Measurements from ENCODE around the gene LIN52.
A peak's percentile ranks its signal among the peaks of the same experiment; 100 is the strongest.
"Not testable (repeated sequence)": the region's sequence is repeated elsewhere in the genome, so short reads cannot be mapped to it uniquely, and the experiment has no call there.

The LIN52 gene

DNA sequence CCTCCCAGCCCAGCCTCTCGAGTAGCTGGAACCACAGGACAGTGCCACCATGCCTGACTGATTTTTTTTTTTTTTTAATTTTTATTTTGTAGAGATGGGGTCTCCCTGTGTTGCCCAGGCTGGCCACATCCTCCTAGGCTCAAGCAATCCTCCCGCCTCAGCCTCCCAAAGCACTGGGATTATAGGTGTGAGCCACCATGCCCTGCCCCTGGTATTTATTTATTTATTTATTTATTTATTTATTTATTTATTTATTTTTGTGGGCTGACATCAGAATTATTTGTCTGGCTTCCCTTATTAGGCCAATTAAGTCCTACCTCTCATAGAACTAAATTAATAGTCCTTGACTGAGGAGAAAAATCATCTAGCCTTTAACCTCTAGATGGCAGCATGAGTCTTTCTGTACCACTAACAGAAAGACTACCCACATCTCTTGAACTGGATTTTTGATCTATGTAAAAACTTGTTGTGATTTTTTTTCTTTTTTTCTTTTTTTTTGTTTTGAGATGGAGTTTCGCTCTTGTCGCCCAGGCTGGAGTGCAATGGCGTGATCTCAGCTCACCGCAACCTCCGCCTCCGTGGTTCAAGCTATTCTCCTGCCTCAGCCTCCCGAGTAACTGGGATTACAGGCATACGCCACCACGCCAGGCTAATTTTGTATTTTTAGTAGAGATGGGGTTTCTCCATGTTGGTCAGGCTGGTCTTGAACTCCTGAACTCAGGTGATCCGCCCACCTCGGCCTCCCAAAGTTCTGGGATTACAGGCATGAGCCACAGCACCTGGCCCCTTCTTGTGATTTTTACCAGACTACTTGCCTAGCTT, 26.9 kb downstream of the LIN52 start:
- DNase-seq, result peak; percentile 47

DNA sequence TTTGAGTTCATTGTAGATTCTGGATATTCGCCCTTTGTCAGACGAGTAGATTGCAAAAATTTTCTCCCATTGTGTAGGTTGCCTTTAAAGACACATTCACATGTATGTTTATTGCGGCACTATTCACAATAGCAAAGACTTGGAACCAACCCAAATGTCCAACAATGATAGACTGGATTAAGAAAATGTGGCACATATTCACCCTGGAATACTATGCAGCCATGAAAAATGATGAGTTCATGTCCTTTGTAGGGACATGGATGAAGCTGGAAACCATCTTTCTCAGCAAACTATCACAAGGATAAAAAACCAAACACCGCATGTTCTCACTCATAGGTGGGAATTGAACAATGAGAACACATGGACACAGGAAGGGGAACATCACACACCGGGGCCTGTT, 40.7 kb downstream of the LIN52 start:
- DNase-seq, result not testable (repeated sequence)

DNA sequence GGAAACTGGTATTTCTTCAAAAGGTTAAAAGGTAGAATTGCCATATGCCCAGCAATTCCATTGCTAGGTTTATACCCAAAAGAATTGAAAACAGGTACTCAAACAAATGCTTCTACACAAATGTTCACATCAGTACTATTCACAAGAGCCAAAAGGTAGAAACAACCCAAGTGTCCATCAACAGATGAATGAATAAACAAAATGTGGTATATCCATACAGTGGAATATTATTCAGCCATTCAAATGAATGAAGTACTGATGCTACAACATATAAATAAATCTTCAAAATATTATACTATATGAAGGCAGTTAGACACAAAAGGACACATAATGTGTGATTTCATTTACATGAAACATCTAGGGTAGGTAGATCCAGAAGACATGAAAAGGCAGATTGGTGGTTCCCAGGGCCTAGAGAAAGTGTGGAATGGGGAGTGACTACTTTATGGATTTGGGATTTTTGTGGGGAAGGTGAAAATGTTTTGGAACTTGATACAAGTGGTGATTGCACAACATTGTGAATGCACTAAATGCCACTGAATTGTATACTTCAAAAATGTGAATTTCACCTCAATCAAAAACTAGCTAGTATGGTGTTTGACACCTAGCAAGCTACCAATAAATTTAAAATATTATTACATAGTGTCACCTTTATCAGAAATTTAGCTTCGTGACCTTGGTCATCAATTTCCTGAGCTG, 41.7 kb downstream of the LIN52 start:
- no peak for DNase-seq

DNA sequence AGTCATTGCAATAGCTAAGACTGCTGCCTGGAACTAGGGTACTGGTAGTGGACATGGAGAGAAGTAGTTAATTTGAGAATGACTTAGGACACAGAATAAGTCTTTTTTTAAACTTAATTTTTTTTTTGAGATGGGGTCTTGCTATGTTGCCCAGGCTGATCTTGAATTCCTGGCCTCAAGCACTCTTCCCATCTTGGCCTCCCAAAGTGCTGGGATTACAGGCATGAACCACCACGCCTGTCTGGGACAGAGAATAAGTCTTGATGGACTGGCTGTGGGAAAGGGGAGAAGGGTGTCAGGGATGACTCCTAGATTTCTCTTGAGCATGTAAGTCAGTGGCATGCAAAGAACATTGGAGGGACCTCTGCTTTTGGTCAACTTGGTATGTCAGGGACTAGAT, 42.9 kb downstream of the LIN52 start:
- DNase-seq, result no peak

DNA sequence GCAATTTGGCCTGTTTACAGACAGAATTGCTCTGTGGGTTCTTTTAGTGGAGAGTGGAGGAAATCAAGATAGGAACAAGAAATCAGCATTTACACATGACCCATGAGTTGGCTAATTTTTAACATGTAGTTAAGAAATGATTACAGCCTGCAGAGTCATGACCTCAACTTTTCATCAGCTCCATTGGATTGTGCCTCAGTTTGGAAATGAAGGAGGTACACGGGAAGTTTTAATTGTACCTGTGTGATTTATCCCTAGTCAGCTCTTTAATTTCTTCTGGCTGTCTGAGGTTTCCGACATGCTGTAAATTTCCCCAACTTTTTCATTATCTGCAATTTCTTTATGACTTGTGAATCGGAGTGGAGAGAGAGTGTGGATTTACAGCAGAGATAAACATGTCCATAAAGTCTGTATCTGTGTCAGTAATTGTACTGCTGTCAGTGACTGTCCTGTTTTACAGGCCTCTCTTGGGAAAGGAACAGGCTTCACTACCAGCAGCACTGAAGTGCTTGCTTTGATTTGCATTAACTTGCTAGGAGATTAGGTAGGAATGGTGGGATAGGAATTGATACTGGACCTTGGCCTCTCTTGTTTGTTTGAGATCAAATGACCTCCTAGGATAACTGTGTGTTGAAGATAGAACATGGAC, 49.2 kb downstream of the LIN52 start:
- no peak for DNase-seq

DNA sequence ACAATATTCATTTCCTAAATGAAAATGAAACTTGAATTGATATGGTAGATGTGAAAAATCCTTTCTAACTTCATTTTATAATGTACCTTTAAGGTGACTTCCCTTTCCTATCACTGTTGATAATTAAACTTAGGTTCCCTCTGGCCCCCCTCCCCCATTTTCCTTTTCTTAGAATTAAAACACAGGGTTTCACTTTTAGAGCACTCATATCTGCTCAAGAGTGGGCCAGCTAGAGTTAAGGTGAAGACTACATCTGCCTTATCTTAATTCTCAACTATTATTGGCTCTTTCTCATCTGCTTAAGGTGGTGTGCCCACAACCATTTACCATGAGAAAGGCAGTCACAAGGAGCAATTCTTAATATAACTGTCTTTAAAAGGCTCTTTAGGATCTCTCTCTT, 49.7 kb downstream of the LIN52 start:
- DNase-seq, result no peak

DNA sequence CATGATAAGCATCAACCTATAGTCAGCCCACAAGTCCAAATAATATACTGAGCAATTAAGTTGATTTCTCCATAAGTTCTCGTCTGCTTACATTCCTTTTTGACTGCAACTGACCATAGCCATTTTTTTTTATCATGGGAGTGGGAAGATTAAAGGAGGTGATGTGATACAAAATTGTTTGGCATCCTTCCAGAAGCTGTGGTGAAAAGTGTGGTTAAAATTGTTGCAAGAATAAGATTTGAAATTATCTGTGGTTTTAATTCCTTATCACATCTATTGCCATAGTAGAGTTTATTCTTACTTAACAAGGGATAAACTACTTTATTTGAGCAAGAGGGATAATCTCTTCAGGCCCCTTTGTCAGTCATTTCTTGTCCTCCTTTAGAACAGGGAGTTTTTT, 50.7 kb downstream of the LIN52 start:
- no peak for DNase-seq

DNA sequence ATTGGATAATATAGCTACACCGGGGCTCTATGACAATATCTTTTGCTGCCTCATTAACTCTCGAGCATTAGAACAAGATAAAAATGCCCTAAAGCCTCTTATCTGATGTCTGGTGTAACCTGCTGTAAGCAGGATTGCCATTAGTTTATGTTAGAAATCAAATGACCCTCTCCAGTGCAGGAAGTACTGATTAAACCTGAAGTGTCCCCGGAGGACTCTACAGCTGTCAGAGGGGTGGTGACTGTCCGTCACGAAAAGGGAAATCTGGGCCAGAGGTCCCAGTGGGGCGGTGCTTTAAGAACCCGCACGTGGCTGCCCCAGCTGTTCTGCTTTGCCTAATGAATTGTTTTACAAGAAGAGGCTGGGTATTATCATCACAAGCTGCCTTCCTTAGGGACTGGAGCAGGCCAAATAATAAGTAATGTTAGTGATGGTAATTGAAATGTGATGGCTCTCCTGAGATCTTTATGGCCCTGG, 55.7 kb downstream of the LIN52 start:
- no peak for DNase-seq

DNA sequence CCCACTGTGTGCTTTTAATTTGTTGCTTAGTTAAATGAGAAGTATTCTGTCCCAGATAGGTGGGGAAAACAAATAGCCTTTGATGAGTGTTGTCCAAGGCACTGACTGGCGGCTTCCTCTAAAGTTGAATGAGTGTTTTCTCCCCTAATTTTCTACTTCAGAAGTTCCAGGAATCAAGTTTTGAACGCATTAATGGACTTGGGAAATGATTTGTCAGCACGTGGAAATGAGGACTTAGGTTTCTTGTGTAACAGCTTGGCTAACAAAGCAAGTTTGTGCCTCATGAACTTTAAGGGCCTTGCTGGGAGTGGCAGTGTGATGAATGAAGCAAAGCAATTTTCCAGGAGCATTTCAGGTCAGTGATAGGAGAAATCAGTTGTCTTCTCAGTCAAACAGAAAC, 56.9 kb downstream of the LIN52 start:
- no peak for DNase-seq

DNA sequence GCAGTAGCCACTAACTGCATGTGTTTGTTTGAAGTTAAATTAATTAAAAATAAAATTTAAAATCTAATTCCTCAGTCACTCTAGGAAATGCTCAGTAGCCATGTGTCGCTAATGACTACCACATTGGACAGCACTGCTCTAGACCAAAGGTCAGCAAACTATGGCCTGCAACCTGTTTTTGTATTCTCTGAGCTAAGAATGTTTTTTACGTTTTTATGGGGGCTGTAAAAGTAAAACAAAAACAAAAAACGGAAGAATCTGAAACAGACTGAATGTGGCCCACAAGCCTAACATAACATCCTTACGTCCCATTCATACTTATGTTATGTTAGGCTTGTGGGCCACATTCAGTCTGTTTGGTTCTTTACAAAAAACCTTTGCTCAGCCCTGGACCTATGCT, 57.8 kb downstream of the LIN52 start:
- no peak for DNase-seq

DNA sequence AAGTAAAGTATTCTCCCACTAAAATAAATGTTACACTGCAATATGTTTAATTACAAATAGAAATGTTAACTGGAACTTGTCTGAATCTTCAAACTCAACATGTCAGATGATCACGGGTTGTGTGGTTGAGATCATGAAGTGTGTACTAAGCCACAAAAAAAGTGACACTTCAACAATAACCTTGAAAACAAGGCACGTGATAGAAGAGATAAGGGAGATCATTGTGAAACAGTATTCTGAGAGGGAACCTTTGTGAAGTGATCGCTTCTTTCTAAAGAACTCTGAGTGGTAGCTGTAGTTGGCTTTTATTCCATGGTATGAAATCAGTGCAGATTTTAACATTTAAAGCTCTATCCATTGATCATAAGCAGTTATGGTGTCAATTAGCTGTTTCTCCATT, 60.0 kb downstream of the LIN52 start:
- no peak for DNase-seq

DNA sequence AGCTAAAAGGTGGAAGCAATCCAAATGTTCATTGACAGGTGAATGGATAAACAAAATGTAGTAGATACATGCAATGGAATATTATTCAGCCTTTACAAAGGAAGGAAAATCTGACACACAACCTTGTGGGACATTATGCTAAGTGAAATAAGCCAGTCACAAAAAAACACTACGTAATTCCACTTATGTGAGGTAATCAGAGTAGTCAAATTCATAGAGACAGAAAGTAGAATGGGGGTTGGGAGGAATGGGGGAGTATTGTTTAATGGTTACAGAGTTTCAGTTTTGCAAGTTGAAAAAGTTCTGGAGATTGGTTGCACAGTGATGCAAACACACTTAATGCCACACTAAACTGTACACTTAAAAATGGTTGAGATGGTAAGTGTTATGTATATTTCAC, 62.8 kb downstream of the LIN52 start:
- no peak for DNase-seq

DNA sequence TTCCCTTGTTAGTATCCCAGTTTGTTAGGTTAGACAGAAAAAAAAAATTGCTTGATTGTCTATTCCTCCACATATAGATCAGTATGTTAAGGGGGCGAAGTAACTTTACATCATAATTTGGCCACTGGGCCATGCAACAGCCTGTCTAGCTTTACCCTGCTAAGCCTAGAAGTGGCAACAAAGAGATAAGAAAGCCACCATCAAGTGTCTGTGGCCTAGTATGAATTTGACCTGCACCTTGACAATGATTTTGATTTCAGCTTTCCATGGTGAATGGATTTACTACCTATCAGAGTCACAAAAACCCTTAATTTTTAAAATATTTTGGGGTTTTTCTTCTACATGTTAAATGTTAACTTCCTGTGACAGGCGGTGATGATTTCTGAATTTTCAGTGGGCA, 63.9 kb downstream of the LIN52 start:
- no peak for DNase-seq

DNA sequence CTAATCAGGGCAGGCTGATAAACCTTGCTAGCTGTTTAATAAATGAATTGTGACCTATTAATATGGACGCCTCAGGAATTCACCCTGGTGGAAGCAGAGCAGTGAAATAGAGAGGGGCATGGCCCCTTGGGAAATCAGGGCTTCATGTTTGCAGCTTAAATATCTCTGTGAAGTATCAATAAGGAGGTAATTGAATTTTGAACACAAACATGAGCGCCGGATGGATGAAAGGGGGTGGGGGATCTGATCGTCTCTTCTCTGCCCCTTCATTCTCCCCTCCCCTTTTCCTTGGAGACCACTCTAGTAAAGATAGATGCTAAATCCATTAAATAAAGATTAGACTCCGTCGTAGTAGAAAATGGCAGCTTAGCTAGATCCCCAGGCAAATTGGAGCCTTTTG, 70.5 kb downstream of the LIN52 start:
- DNase-seq, result no peak

DNA sequence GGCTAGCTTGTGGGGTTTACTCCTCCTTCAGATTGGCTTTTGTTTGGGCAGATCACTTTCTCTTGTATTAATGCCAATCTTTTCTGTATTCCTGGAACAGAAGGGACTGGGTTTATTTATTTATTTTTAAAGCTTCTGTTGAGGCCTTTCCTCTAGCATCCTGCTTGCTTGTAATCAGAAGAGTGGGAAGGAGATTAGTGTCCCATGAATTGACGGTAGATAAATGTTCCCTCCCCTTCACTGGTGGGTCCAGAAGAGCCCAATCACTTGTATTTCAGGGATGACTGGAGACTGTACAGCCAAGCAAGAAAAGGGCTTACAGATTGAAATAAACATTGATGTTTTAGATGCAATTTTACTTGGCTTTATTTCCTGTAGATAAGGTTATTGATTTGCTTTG, 71.0 kb downstream of the LIN52 start:
- no peak for DNase-seq

DNA sequence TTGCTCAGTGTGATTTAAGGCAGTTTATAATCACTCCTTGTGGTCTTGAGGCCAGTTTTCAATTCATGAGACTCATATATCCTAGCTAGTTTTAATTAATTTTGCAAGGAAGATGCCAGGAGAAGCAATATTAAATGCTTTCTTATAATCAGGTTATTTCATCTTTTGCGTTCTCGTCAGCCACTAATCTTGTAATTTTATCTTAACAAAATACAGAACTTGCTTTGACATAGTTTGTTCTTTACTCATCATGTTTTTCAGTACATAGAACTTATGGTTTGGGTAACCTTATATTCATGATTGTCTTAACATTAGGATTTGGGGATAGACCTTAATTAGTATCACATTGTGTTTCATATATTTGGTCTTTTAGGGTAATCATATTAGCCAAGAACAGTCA, 76.0 kb downstream of the LIN52 start:
- no peak for DNase-seq

DNA sequence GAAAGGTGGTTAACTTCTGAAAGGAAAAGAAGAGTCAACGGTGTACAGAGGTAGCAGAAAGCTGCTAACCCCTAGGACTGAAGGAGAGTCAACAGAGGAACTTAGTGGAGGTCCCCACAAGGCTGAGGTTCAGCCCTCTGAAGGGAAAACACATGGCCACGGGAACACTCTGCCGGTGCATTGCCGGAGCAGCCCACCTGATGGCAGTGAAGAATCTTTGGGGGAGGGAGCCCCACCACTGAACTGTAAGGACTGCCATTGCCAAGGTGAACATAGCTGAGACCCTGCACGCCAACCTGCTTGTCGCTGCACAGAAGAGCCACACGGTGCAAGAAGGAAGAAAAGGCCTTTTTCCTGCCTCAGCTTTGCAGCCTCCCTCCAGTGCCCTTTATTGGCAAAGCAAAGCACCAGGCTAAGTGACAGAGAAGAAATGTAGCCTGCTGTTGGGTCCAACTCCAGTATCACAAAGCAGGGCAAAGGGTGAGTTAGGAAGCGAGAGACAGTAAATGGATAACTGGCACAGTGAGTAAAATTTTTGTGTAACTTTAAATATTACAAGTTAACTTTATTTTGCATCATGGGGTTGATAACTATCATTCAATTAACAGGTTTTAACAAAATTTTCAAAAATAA, 76.9 kb downstream of the LIN52 start:
- DNase-seq, result no peak

DNA sequence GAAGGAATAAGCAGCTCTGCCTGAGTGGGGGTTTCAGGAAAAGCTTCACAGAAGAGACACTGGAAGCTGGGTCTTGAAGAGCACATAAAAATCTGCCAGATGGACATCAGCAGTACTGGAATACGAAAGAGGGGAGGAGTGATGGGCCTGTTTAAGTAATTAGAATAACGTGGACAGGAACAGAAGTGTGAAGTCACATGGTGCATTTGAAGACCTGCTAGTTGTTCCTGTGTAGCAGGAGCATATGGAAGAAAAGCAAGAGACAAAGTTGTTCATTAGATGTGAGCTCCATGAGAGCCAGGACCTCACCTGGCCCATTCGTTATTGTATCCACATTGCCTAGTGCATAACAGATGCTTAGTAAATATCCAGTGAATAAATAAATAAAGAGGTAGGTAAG, 85.2 kb downstream of the LIN52 start:
- DNase-seq, result no peak

DNA sequence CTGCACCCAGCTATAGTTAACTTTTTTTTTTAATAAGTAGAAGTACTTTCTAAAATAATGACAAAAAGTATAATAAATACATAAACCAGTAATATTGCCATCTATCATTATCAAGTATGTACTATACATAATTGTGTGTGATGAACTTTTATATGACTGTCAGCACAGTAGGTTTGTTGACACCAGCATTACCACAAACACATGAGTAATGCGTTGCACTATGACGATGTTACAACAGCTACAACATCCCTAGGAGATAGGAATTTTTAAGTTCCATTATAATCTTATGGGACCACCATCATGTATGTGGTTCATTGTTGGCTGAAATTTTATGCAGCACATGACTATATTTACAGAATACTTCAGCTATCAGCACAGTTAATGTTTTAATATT, 91.6 kb downstream of the LIN52 start:
- no peak for DNase-seq

DNA sequence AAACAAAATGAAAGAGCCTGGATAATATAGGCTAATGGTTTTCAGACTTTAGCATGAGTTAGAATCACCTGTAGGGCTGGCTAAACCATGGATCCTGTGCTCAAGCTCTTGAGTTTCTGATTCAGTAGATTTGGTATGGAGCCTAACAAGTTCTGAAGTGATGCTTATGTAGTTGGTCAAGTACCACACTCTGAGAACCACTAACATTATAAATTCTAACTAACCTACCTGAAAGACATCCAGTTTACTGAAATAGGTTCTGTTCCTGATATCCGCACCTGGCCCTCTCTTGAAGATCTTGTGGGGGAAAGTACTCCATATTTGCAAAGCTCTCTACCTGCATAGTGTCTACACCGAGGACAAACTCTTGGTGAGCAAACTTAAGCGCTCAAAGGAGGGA, 95.1 kb downstream of the LIN52 start:
- DNase-seq, result no peak

DNA sequence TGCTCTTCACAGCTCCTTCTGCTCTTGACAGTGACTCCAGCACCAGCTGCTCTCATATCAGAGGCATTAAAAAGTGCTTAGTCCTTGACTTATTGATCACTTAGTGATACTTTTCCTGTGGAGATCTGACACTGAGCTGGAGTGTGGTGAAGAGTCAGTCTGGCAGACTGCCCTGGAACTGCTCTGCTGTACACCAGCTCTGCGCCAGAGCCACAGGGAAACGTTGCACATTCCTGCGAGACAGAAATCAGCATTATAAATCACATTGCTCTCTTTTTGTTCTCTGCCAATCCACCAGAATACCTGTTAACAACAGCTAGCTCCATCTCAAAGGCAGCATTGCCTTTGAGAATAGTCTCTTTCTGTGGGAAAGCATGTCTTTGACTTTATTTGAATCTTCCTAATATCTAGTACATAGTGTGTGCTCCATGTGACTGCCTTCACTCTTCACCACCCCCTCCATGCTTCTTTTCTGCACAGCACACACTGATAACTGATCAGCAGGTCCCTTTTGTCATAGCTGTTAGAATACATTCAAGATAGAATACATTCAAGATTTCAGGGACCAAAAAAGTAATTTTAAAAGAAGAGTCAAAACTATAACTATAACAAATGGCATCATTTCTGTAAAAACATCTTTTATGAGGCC, 106.3 kb downstream of the LIN52 start:
- no peak for DNase-seq

DNA sequence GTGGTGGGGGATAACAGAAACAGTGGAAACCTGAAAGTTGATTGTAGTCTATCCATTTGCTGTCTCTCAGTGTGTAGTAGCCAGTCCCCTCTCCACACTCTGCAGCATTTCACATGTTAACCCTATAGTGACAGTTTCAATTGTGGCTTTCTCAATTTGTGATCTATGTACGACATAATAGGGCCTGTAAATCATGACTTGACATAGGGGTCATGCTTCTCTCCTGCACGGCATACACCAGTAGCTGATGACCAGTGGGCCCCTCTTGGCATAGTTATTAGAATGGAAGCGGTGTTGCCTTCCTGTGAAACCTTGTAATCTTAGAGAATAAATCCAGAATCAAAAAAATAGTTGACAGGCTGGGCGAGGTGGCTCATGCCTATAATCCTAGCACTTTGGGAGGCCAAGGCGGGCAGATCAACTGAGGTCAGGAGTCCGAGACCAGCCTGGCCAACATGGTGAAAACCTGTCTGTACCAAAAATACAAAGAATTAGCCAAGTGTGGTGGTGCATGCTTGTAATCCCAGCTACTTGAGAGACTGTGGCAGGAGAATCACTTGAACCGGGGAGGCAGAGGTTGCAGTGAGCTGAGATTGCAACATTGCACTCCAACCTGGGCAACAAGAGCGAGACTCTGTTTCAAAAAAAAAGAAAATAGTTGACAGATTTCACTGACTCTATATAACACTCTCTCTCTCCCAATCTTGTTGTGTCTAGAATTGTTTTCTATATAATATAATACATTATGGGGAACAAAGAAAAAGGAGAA, 109.9 kb downstream of the LIN52 start:
- DNase-seq, result no peak
